Measurements from ENCODE around the gene PPP1R18. TPM values are rescaled to one million over a fixed set of nuclear protein-coding genes. Genes with fewer than 3 reads are reported as not detected.
A peak's percentile ranks its signal among the peaks of the same experiment; 100 is the strongest.

The PPP1R18 gene
- polyA plus RNA-seq, 3 donors = 58.5 to 226 (median 78.9) TPM

DNA sequence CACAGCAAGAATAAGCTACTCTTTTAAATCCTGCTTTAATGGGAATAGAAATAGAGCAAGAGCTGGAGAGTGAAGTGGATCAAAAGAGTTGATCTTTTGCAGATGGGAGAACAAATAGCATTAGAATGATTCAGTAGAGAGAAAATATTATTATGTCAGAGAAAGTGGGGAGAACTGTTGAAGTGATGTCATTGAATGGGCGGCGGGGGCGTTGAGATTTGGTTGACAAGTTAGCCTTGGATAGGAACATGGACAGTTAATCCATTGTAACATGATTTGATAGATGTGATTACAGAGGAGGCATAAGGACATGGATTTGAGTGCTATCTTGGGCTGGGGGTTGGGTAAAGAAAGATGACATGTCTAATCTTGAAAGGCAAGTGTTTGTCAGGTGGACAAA is 50.6 kb downstream of the PPP1R18 start:
- 97% methylated on average over 3 of the region's 3 CpGs for WGBS (ENCODE audit: insufficient coverage)
- intact Hi-C loops (cut with micrococcal nuclease) = no loop called here
- H3K4me3 Mint-ChIP-seq = no peak overlapping the region
- Histone ChIP-seq H3K27me3 (ENCODE audit: control insufficient read depth in 2 of 2, insufficient read depth in 2 of 2, low read length in 2 of 2) (no peaks in the 10 kb centered on the region), H4K20me1 (ENCODE audit: insufficient read depth, low read length) (no peaks in the 10 kb centered on the region), H3K36me3 (replicated peaks in 1 of 2; ENCODE audit: control insufficient read depth in 1 of 2, insufficient read depth in 2 of 2, low read length in 2 of 2) (peaks cover 6 to 24% of the 10 kb centered on the region in 2 donors), H3K4me1 (ENCODE audit: control insufficient read depth in 1 of 2, insufficient read depth in 2 of 2, low read length in 2 of 2) (no peaks in the 10 kb centered on the region), H3K9me3 (replicated peaks in 1 of 2; ENCODE audit: control insufficient read depth in 1 of 2, insufficient read depth in 1 of 2, low read length in 2 of 2) (no peaks in the 10 kb centered on the region), H3K4me2 (replicated peaks; ENCODE audit: extremely low read depth, low read length, poor library complexity, severe bottlenecking) (no peak overlapping the region), H3K4me3 (replicated peaks in 1 of 3; ENCODE audit: low read depth in 2 of 3, low read length in 3 of 3) (no peak overlapping the region), H3K79me2 (ENCODE audit: insufficient read depth, low read length) (no peaks in the 10 kb centered on the region), H3K9ac (ENCODE audit: insufficient read depth, low read length, poor library complexity, severe bottlenecking) (no peak overlapping the region), H3K27ac (ENCODE audit: low read depth in 1 of 2, low read length in 2 of 2) (no peak overlapping the region), H2AFZ (ENCODE audit: insufficient read depth, low read depth, low read length, poor library complexity, severe bottlenecking) (no peak overlapping the region)
- H3K27me3 Mint-ChIP-seq (ENCODE audit: low read depth in 3 of 3) = peaks cover 0 to 2% (median 0%) of the 10 kb centered on the region in 3 donors
- peaks cover 5% of the 10 kb centered on the region for H3K4me1 Mint-ChIP-seq
- no peak overlapping the region for H3K27ac Mint-ChIP-seq
- DNase-seq = no peak
- H3K9me3 Mint-ChIP-seq = no peaks in the 10 kb centered on the region
- peaks cover 28 to 33% of the 10 kb centered on the region in 2 donors for H3K36me3 Mint-ChIP-seq
- TF ChIP-seq, protein P1, sequence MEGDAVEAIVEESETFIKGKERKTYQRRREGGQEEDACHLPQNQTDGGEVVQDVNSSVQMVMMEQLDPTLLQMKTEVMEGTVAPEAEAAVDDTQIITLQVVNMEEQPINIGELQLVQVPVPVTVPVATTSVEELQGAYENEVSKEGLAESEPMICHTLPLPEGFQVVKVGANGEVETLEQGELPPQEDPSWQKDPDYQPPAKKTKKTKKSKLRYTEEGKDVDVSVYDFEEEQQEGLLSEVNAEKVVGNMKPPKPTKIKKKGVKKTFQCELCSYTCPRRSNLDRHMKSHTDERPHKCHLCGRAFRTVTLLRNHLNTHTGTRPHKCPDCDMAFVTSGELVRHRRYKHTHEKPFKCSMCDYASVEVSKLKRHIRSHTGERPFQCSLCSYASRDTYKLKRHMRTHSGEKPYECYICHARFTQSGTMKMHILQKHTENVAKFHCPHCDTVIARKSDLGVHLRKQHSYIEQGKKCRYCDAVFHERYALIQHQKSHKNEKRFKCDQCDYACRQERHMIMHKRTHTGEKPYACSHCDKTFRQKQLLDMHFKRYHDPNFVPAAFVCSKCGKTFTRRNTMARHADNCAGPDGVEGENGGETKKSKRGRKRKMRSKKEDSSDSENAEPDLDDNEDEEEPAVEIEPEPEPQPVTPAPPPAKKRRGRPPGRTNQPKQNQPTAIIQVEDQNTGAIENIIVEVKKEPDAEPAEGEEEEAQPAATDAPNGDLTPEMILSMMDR (IDR thresholded peaks at IDR 0.05) = no peak

DNA sequence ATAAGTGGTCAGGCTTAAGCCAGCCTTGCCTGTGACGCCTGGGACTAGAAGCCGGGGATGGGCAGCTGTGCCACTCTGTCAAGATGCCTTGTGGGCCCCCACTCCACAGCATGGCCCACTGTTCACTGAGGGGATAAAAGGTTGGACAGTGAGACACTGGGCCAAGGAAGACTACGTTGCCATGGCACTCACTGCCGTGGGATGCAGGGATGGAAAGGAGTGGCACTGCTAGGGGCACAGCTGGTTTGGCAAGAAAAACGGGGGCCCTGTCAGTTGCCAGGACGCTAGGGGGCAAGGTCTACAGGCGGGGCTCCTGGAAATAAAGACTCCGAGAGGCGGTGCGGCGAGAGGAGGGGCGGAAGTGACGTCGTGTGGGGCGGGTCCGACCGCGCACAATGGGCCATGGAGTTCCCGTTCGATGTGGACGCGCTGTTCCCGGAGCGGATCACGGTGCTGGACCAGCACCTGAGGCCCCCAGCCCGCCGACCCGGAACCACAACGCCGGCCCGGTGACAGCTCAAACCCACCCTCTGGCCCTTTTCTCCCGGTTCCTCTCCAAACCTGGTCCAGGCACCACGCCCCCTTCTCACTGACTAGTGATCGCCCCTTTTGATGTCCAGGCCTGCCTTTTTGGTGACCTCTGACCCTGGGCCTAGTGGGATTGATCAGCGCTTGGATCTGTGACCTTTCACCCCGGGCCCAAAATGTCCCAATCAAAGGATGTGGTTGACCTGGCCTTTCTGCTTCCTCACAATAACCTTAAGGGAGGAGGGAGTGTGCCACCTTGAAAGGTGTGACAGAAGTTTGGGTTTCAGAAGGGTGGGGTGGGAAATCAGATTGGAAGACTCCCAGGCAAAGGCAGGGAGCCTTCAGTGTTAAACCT is 59.7 kb downstream of the PPP1R18 start, which contains the start of gene ATAT1:
Gene ATAT1 (plus strand): TSS at position 391 of the 883 bp plus-strand sequence.
- WGBS (ENCODE audit: insufficient coverage) = 5% methylated on average over 34 of the region's 36 CpGs
- Histone ChIP-seq H3K36me3 (replicated peaks in 1 of 2; ENCODE audit: control insufficient read depth in 1 of 2, insufficient read depth in 2 of 2, low read length in 2 of 2) (peaks cover 38 to 48% of the 10 kb centered on the region in 2 donors), H2AFZ (ENCODE audit: insufficient read depth, low read depth, low read length, poor library complexity, severe bottlenecking) (peak within 1 kb of the TSS; percentile 93), H4K20me1 (ENCODE audit: insufficient read depth, low read length) (no peaks in the 10 kb centered on the region), H3K4me2 (replicated peaks; ENCODE audit: extremely low read depth, low read length, poor library complexity, severe bottlenecking) (peak within 1 kb of the TSS; percentile 83), H3K27ac (ENCODE audit: low read depth in 1 of 2, low read length in 2 of 2) (peak within 1 kb of the TSS; percentile 52 to 87), H3K4me3 (replicated peaks in 1 of 3; ENCODE audit: low read depth in 2 of 3, low read length in 3 of 3) (peak within 1 kb of the TSS; percentile 45 to 81 (median 54)), H3K79me2 (ENCODE audit: insufficient read depth, low read length) (peaks cover 5% of the 10 kb centered on the region), H3K4me1 (ENCODE audit: control insufficient read depth in 1 of 2, insufficient read depth in 2 of 2, low read length in 2 of 2) (peaks cover 13 to 15% of the 10 kb centered on the region in 2 donors), H3K9ac (ENCODE audit: insufficient read depth, low read length, poor library complexity, severe bottlenecking) (peak within 1 kb of the TSS; percentile 72), H3K27me3 (ENCODE audit: control insufficient read depth in 2 of 2, insufficient read depth in 2 of 2, low read length in 2 of 2) (no peaks in the 10 kb centered on the region), H3K9me3 (replicated peaks in 1 of 2; ENCODE audit: control insufficient read depth in 1 of 2, insufficient read depth in 1 of 2, low read length in 2 of 2) (no peaks in the 10 kb centered on the region)
- intact Hi-C loops (cut with micrococcal nuclease) = no loop called here
- TF ChIP-seq, protein P1 (IDR thresholded peaks at IDR 0.05) = peak; percentile 33
- Mint-ChIP-seq H3K4me3 (peak within 1 kb of the TSS; percentile 86 to 92), H3K27me3 (ENCODE audit: low read depth in 3 of 3) (peaks cover 0 to 3% (median 0%) of the 10 kb centered on the region in 3 donors), H3K36me3 (peaks cover 40 to 57% of the 10 kb centered on the region in 2 donors), H3K4me1 (peaks cover 20% of the 10 kb centered on the region), H3K9me3 (no peaks in the 10 kb centered on the region), H3K27ac (peak within 1 kb of the TSS; percentile 92 to 98 (median 95))
- DNase-seq = peak; percentile 85 to 88 (median 86)

Small RNA genes lying within 50 kb of the gene (small RNA-seq; reads per million reads assigned to genes)
- gene RF00019 (ENCODE audit: insufficient read length, low read depth) = not detected

Other genes starting within 250 kb of the PPP1R18 start
- gene HLA-E, start 197.1 kb downstream of the PPP1R18 start, polyA plus RNA-seq = 100 to 1,000 TPM; 870 to 944 (median 893) TPM
- 10 to 100 TPM; 10.3 to 13.4 (median 12.9) TPM for gene GNL1, start 130.2 kb downstream of the PPP1R18 start, polyA plus RNA-seq
- gene PRR3, start 129.3 kb downstream of the PPP1R18 start, polyA plus RNA-seq = 1 to 10 TPM; 2.8 to 7.1 (median 3.6) TPM
- 10 to 100 TPM in 2 of 3 donors, 1 to 10 TPM in 1; 7.5 to 19.8 (median 14.6) TPM for gene ABCF1, start 115.2 kb downstream of the PPP1R18 start, polyA plus RNA-seq
- 10 to 100 TPM in 2 of 3 donors, 1 to 10 TPM in 1; 9.5 to 18.3 (median 16.4) TPM for gene PPP1R10, start 69.4 kb downstream of the PPP1R18 start, polyA plus RNA-seq
- gene MRPS18B, start 68.8 kb downstream of the PPP1R18 start, polyA plus RNA-seq = 10 to 100 TPM; 18.8 to 52.4 (median 45.2) TPM
- gene ATAT1, start 59.8 kb downstream of the PPP1R18 start, polyA plus RNA-seq = 10 to 100 TPM in 1 of 3 donors, under 1 TPM in 2; 0.51 to 10.4 (median 0.68) TPM
- gene C6orf136, start 39.5 kb downstream of the PPP1R18 start, polyA plus RNA-seq = 10 to 100 TPM in 1 of 3 donors, 1 to 10 TPM in 2; 2.0 to 18.4 (median 2.7) TPM
- 10 to 100 TPM; 16.4 to 70.1 (median 19.0) TPM for gene DHX16, start 13.6 kb downstream of the PPP1R18 start, polyA plus RNA-seq
- 10 to 100 TPM; 25.9 to 36.0 (median 35.0) TPM for gene NRM, start 4.3 kb upstream of the PPP1R18 start, polyA plus RNA-seq
- gene MDC1, start 30.6 kb upstream of the PPP1R18 start, polyA plus RNA-seq = 1 to 10 TPM in 1 of 3 donors, under 1 TPM in 2; 0.27 to 4.5 (median 0.34) TPM
- gene TUBB, start 33.7 kb upstream of the PPP1R18 start, polyA plus RNA-seq = 100 to 1,000 TPM in 1 of 3 donors, 10 to 100 TPM in 2; 48.4 to 130 (median 57.0) TPM
- gene FLOT1, start 56.0 kb upstream of the PPP1R18 start, polyA plus RNA-seq = 100 to 1,000 TPM; 124 to 153 (median 132) TPM
- gene IER3, start 57.9 kb upstream of the PPP1R18 start, polyA plus RNA-seq = 100 to 1,000 TPM in 1 of 3 donors, 10 to 100 TPM in 2; 30.6 to 188 (median 53.2) TPM
- gene DDR1, start 197.9 kb upstream of the PPP1R18 start, polyA plus RNA-seq = 1 to 10 TPM in 1 of 3 donors, under 1 TPM in 2; 0.39 to 1.0 (median 0.51) TPM
- gene GTF2H4, start 221.6 kb upstream of the PPP1R18 start, polyA plus RNA-seq = 10 to 100 TPM in 1 of 3 donors, 1 to 10 TPM in 2; 3.6 to 14.5 (median 6.0) TPM
- gene VARS2, start 227.6 kb upstream of the PPP1R18 start, polyA plus RNA-seq = 10 to 100 TPM in 1 of 3 donors, 1 to 10 TPM in 2; 7.6 to 15.5 (median 8.1) TPM
- gene SFTA2, start 245.5 kb upstream of the PPP1R18 start, polyA plus RNA-seq = not detected